GM21360 (cell line): ENCODE data around the gene TMEM87B.

Experiments used
- ATAC-seq: cut with Tn5 transposase; IDR thresholded peaks from one replicate; pipeline ENCODE4 v1.9.1; 2021; ENCODE audit warnings: mild to moderate bottlenecking, moderate library complexity; ENCODE audit not compliant: unreplicated experiment

Gene TMEM87B

GRCh38 chr2:112163541-112163981 is 108.5 kb downstream of the TMEM87B start:
- ATAC-seq, result no peak

DNA sequence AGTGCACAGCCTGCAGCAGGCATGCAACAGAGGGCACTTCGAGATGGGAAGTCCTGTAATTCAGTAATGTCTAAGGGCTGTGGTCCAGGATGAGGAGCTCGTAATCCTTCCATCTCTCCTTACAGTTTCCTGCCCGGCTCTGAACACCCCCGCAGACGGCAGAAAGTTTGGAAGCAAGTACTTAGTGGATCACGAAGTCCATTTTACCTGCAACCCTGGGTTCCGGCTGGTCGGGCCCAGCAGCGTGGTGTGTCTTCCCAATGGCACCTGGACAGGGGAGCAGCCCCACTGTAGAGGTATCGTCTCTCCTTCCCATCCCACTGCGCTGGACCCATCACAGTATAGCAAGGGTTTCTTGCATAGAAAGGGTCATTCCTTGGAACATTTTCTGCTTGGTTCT is 109.8 kb downstream of the TMEM87B start:
- no peak for ATAC-seq

DNA sequence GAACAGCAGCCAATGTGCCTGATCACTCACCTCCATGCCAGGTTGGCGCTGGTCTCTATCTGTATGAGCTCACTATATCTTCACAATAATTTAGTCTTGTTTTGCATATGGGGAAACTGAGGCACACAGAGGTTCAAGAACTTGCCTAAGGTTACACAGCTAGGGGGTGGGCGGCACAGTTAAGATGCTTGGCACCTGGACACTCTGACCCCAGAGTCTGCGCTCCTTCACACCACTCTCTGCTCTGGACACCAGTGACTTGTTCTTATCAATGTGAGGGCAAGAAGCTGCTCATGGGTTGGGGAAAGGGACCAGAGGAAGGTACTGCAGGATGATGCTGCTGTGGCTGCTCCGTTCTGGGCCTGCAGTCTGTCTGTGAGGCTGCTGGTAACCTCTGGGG is 110.2 kb downstream of the TMEM87B start:
- ATAC-seq, result no peak

DNA sequence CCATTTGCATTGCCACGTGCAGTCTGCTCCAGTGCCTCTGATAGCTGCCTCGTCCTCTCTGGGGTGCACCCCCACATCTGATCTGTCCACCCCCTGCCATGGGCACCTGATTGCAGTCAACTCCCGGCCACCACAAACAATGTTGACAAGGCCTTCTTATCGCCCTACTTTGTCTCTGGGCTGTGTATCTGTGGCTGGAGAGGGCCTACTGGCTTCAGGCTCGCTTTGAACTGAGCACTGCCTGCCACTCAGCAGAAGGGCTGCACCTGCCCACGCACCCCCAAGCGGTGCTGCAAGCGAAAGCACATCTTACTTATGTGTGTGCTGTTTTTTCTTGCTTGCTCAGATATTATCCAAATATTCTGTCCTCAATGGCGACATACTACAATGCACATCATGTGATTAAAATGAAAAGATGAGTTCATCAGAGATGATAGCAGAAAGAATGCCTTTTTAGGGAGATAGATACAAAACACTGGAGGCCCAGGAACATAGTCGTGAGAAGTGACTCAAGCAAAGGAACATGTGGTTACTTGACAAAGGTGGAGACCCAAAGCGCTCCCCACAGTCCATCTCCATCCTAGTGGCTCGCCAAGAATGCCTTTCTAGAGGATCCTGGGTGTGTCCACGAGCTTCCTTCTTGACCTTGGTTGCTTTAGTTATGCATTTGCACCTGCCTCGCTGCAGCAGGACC is 111.9 kb downstream of the TMEM87B start:
- no peak for ATAC-seq

DNA sequence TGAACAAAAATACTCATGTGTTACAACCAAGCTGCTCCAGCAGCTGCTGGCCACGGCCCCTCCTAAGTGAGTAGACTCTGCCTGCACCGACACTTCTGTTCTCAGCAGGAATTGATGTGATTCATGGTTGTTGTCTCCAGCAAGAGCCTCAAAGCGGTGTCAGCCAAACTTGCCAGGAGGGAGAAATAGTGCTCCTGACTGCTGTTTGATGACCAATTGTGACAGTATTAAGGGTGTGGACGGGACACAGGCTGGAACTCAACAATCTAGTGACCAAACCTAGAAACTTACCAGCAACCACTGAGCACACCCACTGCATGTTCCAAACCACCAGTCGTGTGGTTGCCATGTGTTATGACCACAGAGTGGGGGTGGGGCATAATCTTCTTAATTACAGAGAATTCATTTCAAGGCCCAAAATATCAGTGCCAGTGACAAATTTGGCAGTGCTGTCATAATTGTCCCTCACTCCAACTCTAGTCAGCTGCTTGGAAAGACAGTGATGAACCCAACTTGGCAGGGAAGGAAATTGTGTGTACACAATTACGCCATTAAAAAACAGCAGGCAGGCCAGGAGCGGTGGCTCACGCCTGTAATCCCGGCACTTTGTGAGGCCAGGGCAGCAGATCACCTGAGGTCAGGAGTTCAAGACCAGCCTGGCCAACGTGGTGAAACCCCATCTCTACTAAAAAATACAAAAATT is 113.5 kb downstream of the TMEM87B start:
- ATAC-seq, result no peak
